ENCODE measurements around the gene SSBP4.

The SSBP4 gene

DNA sequence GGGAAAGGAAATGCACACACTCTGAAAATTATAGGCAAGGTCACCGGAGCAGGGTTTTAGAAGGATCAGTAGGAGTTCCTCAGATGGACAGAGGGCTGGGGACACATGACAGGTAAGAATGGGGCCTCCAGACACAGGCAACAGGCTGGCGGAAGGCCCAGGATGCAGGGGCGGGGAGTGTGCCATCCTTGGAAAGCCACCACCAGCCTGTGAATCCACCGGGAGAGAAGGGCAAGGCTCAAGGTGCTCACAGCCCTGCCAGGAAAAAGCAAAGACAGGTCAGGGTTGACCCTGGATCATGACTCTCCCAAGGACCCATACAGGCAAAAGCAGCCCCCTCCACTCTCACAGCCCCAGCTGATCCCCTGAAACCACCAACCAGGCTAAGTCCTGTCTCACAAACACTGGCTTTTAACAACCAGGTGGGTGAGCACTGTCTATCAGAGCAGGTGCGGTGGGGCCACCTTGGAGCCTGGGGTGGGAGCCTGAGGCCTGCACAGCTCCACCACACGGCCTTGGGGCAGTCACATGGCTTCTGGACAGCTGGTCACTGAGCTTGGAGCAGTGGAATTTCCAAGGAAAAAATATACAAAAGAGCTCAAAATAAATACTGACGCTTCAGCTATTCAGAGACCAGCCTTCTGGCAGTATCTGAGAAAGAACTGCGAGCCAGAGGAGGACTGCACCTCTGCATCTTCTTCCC is 54.0 kb downstream of the SSBP4 start:
- no peak for DNase-seq

DNA sequence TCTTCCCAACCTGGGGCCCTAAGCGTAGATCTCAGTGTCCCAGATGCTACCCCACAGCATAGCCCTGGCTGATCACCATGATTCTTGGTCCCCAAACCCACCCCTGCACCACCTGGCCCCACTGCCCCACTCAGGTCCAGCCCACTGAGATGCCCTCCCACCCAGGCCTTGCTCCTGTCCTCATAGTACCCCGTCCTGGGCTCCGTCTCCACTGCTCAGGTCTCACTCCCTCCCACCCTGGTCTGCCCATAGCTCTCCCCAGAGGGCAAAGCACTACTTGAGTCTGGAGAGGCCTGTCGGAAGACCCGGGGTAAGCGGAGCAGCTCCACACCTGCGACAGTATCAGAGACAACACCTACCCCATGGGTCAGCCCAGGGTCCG is 54.5 kb downstream of the SSBP4 start:
- no peak for DNase-seq

DNA sequence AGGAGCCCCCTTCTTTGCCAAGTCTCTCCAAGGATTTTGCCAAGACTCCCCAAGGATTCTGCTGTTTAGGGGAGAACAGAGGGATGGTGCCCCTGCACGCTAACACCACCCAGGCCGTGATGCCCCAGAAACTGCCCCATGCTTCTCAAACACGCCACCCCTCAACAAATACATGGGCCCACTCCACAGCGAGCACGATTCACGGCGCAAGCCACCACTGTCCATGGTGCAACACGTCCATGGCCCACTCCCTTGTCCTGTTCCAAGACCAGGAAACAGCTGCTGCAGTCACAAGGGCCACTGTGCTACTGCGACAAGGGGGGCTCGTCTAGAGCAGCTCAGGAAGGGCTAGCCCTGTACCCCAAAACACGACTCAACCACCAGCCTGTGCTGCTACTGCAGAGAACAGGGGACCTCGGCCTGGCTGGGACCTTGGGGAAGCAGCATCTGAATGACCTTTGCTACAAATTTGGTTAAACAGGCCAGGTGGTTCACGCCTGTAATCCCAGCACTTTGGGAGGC is 55.2 kb downstream of the SSBP4 start:
- no peak for DNase-seq

DNA sequence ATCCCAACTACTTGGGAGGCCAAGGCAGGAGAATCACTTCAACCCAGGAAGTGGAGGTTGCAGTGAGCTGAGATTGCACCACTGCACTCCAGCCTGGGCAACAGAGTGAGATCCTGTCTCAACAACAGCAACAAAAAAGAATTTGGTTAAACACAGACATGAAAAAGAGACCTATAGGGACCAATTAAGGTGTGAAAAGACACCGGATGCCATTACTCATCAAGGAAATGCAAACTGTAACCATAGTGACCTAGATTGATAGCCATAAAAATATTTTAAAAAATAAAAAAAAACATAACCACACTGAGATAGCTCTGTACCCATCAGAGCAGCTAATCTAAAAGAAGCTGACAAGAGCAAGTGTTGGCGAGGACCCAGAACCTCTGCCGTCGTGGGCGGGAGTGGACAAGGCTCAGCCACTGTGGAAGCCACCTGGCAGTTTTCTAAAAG is 55.8 kb downstream of the SSBP4 start:
- no peak for DNase-seq

DNA sequence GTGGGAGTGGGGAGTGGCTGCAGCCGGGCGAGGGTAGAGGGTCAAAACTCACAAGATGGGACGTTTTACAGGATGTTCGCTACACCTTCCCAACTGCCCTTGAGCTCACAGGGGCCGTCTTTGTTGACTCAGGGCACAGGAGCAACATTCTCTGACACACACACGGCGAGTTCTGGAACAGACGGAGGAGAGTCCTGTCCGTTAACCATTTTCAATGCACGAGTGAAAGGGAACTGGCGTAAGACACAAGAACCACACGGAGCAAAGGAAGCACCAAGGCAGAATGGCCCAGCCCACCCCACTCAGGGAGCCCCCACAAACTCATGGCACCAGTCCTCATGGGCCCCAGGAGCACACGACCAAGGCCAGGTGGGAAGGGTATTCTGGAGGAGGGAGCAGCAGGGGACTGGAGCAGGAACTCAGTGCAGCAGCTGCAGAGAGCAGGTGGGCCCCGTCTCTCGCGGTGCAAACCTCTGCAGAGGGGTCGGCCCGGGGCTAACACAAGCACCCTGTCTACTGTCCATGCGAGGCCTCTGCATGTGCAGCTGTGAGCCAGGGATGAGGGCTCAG is 56.6 kb downstream of the SSBP4 start:
- DNase-seq: no peak

DNA sequence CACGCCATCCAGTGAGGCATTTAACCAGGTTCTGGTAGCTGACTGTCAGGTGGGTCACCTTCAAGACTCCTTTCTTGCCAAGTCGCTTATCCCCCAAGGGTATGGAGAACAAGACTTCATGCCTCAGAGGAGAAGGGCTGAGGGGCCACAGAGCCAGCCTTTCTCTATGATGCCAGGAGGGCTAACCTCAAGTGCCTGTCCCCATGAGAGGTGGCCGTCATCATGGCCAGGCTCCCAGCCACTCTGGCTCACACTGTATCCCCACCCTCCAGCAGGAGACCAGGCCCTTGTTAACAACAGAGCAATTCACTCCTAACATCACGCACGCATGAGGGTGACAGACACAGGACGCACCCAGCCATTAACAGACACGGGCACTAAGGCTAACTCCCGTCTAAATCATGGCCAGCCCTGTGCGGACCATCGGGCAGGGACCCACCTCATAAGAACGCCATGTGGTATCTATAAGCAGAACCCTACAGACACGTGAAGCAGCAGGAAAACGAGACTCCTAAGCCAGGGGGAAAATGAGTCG is 57.4 kb downstream of the SSBP4 start:
- DNase-seq: no peak

DNA sequence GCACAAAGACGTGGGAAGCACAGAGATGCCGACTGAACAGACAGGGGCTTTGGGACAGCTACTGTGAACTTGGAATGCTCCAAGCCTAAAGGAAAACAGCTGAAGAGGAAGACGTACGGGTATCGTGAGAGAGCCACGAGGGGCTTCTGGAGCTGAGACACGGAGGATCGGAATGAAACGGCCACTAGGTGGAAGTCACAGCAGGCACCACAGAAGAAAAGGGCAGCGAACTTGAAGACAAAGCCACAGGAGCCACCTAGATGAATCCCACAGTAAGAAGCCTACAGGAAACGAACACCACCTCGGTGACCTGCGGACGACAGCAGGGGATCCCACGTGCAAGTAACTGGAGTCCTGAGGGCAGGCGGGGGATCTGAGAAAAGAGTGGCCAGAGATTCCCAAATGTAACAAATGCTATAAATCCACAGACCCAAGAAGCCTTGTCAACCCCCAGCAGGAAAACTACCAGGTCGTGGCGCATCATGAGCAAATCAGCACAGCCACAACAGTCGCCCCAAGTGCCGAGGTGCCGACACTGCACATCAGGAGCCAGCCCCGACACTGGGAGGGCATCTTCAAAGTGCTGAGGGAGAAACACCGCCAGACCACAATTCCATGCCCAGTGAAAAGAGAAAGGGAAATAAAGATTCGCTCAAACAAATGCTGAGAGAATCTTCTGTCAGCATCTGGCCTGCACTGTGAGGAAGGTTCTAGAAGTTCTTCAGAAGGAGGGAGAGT is 58.0 kb downstream of the SSBP4 start:
- no peak for DNase-seq

DNA sequence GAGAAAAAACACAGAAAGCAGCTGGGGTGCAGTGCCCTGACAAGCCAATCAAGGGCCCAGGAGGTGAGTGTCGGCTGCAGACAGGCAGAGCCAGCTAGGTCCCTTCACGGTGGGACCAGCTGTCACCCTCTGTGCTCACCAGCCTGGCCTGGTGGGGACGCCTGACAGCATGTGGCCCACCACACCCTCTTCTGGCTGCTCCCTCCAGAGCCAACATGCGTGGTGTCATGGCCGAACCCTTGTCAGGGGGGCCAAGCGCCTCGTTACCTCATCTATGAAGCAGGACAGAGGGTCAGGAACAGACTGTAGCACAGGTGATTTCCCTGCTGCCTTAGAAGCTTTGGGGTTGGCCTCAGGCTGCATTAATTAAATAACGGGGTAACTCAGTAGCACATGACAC is 58.8 kb downstream of the SSBP4 start:
- no peak for DNase-seq

DNA sequence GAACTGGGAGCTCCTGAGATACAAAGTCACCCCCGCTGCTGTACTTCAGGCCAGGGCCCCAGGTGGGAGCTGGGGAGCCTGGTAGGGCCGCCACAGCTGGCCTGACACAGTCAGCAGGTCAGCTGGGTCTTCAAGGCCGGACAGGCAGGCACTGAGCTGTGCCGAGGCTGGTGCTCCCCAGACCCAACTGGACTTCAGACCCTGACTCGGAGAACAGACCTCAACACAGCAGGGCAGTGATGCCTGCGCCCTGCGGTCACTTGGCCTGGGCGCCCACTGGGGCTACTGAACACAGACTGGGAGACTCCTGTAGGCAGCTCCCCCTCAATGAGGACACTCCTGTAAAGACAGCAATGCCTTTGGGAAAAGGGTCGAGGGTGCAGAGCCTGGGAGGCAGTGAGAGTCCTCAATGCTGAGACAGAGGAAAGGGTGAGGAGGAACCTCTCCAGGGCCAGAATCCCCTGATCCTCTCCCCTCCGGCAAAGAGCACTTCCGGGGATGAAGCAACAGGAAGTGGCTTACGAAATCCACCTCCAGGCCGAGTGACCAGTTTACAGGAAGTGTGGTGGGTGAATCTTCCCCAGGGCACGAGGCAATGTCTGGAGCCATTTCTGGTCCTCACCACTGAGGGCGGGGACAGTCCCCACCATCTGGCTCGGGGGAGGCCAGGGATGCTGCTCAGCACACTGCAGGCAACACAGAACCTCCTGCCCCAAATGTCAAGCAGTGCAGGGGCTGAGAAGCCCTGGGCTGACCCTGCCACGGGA is 59.5 kb downstream of the SSBP4 start:
- DNase-seq: no peak

DNA sequence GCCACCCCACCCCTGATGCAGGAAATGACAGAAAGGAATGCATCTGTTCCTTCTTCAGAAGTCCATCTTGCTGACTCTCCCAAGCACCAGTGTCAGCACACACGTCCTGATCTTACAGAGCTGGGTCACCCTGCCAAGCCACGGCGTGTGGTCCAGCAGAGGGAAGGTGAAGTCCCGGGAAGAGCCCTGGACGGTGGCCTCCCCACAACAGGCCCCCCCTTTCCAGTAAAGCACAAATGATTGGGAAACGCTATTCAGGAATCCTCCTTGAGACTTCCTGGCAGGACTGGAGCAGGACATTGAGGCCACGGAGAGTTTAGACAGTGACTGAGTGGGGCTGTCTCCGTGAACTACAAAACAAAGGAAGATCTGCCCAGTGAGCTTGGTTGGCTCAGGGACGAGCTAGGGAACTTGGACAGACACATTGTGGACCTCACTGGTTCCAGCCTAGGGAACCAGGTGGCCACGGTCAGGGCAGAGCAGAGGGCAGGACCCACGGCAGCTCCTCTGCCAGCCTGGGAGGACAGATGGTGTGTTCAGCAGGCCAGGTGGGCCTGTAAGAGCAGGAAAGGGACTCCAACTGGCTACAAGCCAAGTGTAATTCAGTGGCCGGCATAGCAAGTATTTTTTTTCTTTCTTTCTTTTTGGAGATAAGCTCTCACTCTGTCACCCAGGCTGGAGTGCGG is 61.0 kb downstream of the SSBP4 start:
- DNase-seq: peak; percentile 61

DNA sequence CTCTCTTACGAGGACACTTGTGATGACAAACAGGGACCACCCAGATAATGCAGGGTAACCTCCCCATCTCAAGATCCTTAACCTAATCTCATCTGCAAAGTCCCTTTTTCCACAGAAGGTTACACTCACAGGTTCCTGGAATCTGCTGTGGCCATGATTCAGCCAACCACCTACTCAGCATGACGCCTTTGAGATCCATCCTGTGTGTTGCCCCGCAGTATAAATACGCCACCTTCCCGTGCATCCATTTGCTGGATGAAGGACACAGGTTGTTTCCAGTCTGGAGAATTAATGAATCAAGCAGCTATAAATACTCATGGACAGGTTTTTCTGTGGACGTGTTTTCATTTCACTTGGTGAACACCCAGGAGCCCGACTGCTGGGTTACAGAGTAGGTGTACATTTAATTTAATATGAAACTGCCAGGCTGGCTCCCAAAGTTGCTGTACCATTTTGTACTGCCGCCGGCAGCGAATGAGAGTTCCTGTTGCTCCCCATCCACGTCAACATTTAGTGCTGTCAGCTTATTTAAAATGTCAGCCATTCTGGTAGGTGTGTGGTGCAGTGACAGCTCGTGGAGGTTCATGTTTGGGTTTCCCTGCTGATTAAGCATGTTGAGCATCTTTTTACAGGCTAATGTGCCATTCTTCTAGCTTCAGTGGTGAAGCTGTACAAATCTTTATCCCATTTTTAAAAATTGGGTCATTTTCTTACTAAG is 62.5 kb downstream of the SSBP4 start:
- DNase-seq: no peak

DNA sequence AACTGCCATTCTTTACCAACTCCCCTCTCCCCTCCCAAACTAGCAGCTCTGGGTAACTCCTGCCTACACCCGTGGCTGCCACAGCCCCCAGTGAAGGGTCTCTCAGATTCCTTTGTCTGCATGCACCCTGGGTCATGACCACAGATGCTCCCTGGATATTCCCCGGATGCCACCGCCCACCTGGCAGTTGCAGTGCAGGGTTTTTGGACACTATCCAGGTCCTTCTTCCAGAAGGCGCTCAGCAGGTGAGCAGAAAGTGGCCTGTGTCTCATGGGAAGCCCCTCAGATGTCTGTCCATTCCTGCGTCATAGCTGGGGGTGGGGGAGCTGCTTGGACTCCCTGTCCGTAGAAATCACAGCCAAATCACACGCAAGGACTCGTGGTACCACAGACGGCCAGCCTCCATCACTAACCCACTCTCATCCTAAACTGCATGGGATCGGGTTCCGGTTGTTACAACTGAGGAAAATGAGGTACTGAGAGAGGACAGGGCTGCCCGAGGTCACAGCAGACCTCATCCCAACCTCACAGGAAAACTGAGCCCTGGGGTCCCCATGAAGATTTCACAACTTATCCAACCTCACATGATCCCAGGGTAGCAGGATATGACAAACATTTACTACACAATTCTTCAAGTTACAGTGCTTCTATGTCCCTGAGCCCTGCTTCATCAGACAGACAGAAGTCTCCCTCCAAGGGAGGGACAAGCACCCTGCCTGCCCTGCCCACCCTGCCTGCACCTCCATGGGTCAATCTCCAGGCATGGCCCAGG is 64.1 kb downstream of the SSBP4 start:
- DNase-seq: peak; percentile 61

Measured in DMS79 (cell line).